Activated CD4-positive, alpha-beta T cell treated with anti-CD3 and anti-CD28 coated beads, Interleukin-2, amount 50 U/mL, for 1 hour (primary cell): ENCODE measurements around the gene KCNG2.

Experiments used
- DNase-seq: peaks from one replicate; pipeline ENCODE4 v3.0.0-alpha.2; 2020

KCNG2 gene

GRCh38 chr18:79944126-79944731 lies 146.5 kb downstream of the KCNG2 start:
- peak; percentile 22 for DNase-seq

- no peak for DNase-seq
These were observed 147.0 kb downstream of the KCNG2 start for GRCh38 chr18:79944746-79945117.

- DNase-seq, result no peak
These were observed 147.6 kb downstream of the KCNG2 start for GRCh38 chr18:79945118-79946042.

- DNase-seq, result no peak
These were observed 149.5 kb downstream of the KCNG2 start for GRCh38 chr18:79947054-79947755.

- no peak for DNase-seq
These were observed 150.3 kb downstream of the KCNG2 start for GRCh38 chr18:79947881-79948610.

GRCh38 chr18:79948719-79949411 lies 151.1 kb downstream of the KCNG2 start:
- DNase-seq, result no peak
